Jurkat, Clone E6-1 (cell line): ENCODE data around the gene NF1.
"Not testable (repeated sequence)": the region's sequence is repeated elsewhere in the genome, so short reads cannot be mapped to it uniquely, and the experiment has no call there.

Experiments used
- DNase-seq: peaks from one replicate; pipeline ENCODE4 v3.0.0-alpha.2; 2011; ENCODE audit warnings: low read depth, low spot score
- H3K4me3 ChIP-seq: 2 replicates; pipeline ENCODE4 v1.5.1; 2011; ENCODE audit warnings: mild to moderate bottlenecking, low read length, control low read depth, moderate library complexity

Gene NF1

DNA sequence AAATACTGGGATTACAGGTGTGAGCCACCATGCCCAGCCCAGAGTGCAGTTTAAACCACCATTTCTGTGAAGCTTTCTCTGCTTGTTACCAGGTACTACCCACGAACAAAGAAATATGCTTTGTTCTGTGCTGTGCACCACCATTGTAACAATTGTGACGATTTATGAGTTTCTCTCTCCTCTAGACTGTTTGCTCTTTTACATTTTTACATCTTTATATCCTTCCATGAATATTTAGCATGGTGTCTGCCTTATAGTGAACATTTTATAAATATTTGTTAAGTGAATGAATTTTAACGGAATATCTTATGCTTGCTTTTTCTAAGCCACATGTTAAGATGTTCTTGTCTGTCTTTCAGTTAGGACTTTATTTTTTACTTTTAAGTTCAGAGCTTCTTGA is 141.9 kb downstream of the NF1 start:
- H3K4me3 ChIP-seq: no peak overlapping the region
- no peak for DNase-seq

DNA sequence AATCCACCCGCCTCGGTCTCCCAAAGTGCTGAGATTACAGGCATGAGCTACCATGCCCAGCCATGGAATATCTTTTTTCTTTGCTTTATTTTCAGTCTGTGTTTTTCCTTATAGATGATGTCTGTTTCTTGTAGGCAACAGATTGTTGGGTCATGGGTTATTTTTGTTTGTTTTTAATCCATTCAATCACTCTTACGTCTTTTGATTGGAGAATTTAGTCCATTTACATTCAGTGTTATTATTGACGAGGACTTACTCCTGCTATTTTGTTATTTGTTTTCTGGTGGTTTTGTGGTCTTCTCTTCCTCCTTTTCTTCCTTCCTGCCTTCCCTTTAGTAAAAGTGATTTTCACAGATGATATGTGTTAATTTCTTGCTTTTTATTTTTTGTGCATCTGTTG is 146.3 kb downstream of the NF1 start:
- no peak for DNase-seq
- H3K4me3 ChIP-seq: no peak overlapping the region

DNA sequence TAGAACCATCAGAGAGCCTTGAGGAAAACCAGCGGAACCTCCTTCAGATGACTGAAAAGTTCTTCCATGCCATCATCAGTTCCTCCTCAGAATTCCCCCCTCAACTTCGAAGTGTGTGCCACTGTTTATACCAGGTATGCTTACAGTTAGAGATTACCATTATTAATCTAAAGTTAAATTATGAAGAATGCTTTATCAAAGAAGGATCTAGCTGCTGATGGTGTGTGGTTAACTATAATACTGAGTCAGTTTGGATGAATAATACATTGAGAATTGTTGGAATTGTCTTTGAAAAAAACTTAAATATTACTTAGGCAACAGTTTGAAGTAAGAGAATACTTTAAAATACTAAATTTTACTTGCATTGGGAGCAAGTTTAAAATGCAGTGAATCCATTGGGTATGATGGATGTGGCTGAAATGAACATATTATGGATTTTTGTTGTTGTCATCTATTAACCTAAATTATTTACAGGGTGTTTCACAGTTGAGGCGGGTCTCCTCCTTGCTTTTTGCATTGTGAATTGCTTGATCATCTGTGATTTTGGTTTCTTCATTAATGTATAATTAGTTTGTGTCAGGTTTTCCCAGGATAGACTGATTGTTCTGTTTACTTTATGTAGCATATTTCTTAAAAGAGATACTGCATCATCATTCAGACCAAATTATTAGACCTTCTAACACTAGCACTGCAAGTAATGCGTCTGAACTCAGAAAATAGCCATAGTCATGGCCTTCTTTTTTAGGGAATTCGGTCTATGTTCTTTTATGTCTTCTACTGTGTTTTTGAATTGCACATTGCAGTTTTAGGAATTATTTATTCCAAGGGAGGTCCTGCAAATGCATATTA is 154.4 kb downstream of the NF1 start:
- DNase-seq: no peak
- no peak overlapping the region for H3K4me3 ChIP-seq

DNA sequence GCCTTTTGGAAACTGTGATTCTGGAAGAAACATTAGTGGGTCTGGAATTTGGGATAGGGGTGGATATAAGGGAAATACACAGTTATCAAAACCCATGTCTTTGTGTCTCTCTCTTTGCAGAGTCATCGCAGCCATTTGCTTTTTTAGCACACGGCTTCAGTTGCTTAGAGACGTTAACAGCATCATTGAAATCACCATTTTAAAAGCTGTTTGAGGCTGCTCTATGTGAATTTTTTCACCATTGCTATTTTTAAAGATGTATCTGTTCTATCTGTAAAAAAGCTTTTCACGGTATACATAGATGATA is 155.0 kb downstream of the NF1 start:
- DNase-seq: no peak
- no peak overlapping the region for H3K4me3 ChIP-seq

DNA sequence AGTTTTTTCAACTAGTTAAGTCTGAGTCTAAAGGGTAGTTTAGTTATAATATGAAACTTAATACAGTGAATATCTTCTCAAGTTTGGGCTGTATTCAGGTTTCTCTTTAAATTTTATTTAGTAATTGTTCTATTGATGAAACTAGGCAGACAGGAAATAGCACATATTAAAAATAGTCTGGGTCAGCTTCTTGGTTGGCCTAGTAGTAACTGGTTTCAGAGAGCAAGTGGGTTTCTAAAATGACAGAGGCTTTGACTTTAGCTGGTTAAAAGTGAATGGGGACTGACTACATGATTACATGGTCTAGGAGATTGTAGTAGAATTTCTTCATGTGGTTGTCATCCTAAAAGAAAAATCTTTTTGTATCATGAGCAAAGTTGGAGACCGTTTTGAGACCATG is 155.5 kb downstream of the NF1 start:
- H3K4me3 ChIP-seq: no peak overlapping the region
- no peak for DNase-seq

DNA sequence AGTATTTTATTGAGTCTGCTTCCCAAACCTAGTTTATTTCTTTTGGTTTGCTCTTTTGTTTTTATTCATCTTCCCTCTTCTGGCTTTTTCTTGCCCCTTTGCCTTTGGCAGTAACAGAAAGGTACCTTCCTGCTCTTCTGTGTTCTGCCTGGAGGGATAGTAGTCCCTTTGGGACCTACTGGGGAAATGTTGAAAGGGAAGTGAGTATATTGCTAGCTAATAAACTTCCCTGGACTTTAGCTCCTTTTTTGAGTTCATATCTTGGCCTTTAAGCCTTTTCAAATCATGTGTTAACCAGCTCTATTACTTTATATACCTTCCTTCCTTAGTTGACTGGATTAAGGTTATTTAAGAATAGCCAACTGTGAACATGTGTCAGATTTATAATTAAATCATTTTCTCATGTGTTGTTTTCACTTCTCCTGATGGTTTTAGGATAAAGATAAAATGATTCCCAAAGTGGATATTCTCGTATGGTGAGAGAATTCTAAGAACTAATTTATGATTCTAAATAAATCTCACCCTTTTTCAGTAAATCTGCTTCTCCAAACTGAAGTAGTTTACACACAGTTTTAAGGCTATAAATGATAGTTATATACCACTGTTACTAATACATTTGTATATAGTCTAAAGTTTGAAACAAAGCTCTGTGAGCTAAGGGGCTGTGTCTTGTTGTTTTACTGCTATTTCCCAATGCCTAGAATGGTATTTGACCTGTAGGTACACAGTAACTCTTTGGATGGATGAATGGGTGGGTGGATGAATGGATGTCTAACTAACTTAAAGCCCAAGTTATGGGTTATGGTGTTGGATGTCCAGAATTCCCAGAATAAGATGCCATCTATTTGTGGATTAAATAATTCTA is 156.6 kb downstream of the NF1 start:
- no peak overlapping the region for H3K4me3 ChIP-seq
- no peak for DNase-seq

DNA sequence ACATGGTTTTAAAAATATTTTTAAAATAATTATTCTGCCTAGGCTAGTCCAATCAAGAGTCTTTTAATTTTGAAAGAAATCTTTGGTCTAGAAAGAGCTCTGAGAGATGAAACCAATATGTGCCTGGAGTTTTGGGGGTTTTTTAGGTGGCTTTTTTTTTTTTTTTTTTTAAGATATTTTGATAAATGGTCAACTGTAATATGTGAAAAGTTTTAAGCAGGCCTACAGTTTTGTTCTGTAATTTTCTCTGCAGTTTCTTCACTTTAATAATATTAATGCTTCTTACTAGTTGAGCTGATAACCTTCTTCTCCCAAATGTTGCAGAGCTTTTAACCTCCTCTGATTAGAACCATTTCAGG is 157.2 kb downstream of the NF1 start:
- H3K4me3 ChIP-seq: no peak overlapping the region
- no peak for DNase-seq

DNA sequence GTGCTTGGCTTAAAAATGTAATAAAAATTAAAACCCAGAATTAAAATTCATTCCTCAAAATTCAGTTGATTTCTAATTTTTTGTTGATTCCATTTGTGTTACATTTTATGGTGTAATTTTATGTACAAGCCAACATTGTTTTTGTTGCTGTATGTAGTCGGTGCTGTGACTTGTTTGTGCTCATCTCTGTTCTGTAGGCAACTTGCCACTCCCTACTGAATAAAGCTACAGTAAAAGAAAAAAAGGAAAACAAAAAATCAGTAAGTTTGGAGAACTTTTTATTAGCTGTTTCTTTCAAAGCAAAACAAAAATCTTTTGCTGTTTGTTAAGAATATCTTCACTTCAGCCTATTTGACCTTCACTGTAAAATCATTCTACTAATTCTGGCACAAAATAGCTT is 158.0 kb downstream of the NF1 start:
- no peak for DNase-seq
- H3K4me3 ChIP-seq: no peak overlapping the region

DNA sequence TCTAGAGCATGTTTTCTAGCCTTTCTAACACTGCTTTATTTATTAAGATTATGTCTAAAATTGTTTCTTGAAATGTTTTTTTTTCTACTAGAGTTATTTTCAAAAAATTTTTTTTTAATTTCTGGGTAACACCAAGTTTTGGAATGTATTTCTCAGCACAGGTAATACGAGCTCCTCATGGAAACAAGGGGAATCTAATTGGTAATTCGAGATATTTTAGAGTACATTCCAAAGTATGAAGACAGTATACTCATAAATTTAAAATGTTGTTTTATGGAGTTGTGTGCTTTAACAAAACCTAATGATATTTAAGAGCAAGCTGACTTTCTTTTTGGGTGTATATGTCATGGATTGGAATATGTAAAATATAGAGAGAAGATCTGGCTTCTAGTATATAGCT is 159.9 kb downstream of the NF1 start:
- no peak overlapping the region for H3K4me3 ChIP-seq
- no peak for DNase-seq

DNA sequence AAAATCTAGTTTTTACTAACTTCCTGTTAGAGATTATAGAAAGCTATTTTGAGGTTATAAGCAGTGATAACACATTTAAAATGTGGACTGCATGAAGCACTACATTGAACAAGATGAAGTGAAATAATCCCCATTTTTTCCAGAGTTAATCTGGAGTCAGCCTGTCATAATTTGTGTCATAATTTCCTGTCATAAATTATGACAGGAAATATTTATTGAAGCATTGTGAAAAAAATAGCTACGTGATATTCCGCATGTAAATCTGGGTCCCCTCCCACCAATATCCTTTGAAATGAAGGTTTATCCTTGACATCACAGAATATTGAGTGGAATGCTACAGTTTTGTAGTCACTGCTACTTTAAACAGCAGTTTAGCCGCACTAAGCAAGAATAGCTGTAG is 162.2 kb downstream of the NF1 start:
- DNase-seq: no peak

DNA sequence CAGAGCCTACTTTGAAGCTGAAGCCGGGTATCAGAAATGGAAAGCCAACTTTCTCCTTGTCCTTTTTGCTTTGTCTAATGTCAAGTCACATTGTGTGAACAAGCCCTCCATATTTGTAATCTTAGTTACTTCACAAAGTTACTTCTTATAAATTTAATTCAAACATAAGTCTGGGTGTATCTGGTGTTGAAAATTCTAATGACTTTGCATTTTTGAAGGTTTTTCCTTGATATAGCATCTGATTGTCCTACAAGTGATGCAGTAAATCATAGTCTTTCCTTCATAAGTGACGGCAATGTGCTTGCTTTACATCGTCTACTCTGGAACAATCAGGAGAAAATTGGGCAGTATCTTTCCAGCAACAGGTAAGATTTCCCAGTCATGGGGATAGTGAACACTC is 165.4 kb downstream of the NF1 start:
- no peak overlapping the region for H3K4me3 ChIP-seq
- DNase-seq: no peak

More for the DNA sequence above, 162.2 kb downstream of the NF1 start:
- H3K4me3 ChIP-seq: no peak overlapping the region

DNA sequence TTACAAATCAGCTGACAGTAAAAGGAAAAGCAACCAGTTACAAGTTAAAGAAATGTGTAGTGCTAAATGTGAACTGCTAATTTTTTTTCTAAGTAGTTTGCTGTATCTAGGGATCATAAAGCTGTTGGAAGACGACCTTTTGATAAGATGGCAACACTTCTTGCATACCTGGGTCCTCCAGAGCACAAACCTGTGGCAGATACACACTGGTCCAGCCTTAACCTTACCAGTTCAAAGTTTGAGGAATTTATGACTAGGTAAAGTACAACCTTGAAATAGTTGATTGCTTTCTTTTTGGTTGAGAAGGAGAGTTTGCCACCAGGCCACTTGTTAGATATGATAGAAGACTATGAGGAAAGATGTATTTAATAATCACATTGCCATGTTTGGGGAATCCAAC is 166.8 kb downstream of the NF1 start:
- H3K4me3 ChIP-seq: no peak overlapping the region
- no peak for DNase-seq

DNA sequence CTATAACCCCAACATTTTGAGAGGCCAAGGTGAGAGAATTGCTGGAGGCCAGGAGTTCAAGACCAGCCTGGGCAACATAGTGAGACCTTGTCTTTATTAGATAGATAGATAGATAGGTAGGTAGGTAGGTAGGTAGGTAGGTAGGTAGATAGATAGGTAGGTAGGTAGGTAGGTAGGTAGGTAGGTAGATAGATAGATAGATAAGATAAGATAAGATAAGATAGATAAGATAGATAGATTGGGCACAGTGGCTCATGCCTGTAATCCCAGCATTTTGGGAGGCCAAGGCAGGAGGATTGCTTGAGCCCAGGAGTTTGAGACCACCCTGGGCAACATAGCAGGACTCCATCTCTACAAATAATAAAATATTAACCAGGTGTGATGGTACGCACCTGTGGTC is 168.1 kb downstream of the NF1 start:
- not testable (repeated sequence) for H3K4me3 ChIP-seq, DNase-seq

DNA sequence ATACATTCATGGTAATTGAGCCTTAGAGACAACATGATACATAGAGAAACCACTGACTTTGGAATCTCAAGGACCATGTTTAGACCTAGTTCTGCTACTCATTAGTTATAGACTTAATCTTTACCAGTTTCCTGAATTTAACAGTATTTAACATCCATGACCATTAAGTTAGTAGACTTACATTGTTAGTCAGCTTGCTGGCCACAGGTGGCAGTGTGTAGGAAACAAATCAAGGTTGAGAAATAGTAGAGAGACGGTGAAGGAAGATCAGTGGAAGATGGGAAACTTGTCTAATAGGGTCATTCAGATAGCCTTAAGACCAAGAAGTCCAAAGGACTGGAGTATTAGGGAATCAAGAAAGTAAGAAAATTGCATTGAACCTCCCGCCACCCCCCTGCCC is 171.3 kb downstream of the NF1 start:
- DNase-seq: no peak
- H3K4me3 ChIP-seq: no peak overlapping the region

DNA sequence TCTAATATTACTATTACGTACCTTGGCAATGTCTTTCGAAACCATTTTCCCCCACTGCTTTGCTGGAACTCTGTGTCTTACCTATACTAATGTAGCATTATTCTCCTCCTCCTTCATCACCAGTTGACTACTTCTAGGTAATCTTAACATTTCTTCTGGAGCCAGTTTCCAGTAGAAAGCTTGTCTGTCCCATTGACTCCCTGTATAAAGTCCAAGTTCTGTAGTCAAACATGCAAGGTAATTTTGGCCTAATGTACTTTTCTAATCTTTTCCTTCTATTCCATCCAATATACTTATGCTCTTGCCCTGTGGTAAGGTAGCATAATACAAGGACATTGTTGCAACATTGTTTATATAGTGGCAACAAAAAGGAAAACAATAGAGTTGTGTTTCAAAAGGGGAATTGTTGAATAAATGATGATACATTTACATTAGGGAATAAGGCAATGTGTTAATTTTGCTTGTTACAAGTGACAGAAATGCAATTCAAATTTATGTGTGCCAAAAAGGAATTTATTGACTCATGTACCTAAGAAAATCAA is 174.3 kb downstream of the NF1 start:
- no peak overlapping the region for H3K4me3 ChIP-seq
- no peak for DNase-seq

DNA sequence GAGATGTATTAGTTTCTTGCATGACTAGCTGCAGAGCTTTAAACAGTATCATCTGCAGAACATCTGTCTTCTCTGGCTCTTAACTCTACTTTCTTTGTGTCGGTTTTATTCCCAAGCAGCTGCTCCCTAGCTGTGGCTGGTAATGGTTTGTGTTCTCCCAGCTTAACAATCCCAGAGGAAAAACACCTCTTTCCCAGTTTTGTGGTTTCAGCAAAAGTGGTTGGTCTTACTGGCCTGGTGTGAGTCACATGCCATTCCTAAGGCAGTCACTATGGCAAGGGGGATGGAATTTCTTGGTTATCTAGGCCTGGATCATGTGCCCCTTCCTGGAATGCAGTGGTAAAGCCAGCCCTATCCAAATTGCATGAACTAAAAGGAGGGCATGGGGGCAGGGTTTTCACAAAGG is 174.8 kb downstream of the NF1 start:
- DNase-seq: no peak
- no peak overlapping the region for H3K4me3 ChIP-seq

DNA sequence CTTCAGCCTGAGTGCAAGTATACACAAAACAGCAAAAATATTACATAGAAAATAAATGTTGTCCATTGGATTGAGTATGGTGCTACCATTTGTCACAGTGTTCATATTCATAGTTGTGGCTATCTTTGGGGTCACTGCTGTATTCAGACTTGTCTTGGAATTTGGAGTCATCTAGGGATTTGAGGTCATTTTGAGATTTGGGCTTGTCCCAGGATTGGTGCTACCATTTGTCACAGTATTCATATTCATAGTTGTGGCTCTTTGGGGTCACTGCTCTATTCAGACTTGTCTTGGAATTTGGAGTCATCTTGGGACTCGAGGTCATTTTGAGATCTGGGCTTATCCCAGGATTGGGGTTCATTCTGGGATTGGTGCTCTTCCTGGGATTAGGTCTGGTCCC is 177.5 kb downstream of the NF1 start:
- no peak for DNase-seq
- no peak overlapping the region for H3K4me3 ChIP-seq

DNA sequence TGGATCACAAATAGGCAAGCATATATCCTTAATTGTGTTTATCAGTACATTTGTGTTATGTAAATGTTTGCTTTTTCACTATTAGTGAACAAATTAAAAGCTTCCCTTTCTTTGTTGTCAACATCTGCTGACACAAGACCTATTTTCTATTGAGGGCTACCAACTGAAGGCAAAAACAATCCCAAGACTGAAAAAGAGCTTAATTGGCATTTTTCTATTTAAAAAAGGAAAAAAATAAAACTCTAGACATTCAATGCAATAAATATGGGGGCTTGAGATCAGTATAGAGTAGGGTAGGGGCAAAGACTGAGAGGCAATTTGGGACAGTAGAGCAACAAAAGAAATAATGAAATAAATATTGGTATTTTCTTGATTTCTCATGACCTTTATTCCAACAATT is 178.0 kb downstream of the NF1 start:
- DNase-seq: no peak
- no peak overlapping the region for H3K4me3 ChIP-seq

DNA sequence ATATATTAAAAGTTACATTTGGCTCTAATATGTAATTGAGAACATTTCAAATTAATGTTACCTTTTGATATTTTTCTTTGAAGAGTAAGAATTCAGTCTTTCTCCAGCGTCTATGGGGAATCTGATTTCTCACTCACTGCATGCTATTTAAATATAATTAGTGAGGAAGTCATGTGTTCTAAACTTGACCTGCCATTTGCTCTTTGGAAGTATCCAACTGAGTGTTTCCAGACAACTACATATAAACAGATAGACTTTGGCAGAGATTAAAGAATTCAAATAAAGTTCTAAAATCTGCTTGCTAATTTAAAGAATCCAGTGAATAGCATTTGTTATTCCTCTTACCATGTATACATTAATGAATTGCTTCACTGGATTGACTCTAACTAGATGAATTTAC is 178.7 kb downstream of the NF1 start:
- no peak for DNase-seq
- H3K4me3 ChIP-seq: no peak overlapping the region

DNA sequence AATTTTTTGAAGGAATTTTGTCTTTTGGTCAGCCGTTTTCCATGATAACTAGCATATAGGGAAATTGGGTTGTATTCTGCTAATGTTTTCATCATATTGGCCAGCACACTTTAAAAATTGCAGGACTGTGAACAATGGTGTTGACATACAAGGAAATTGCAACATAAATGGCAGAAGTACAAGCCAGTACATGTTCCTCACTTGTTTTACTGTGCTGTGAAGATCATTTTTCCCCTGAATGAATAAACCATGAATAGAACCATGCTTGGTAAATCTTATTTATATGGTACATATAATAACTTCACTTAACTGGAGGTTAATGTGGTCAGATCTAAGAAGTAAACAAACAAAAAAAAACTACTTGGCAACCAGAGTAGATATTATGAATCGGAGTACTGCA is 179.5 kb downstream of the NF1 start:
- no peak overlapping the region for H3K4me3 ChIP-seq
- no peak for DNase-seq

DNA sequence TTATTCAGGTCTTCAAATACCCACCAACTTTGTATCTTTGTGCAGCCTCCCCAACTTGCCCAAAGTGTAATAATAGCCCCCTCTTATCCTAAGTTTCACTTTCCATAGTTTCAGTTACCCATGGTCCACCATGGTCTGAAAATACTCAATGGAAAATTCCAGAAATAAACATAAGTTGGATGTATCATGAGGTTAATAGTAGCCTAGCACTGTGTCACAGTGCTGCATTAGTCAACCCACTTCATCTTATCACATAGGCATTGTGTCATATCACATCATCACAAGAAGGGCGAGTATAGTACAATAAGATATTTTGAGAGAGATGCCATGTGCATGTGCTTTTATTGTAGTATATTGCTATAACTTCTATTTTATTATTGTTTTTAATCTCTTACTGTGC is 180.3 kb downstream of the NF1 start:
- no peak overlapping the region for H3K4me3 ChIP-seq
- no peak for DNase-seq
